ENCODE measurements around the gene STS.

Gene STS

GRCh38 chrX:7191681-7192110 is 44.2 kb downstream of the STS start:
- TF ChIP-seq, protein P1, sequence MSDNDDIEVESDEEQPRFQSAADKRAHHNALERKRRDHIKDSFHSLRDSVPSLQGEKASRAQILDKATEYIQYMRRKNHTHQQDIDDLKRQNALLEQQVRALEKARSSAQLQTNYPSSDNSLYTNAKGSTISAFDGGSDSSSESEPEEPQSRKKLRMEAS (IDR thresholded peaks at IDR 0.05), result no peak
- no peak for TF ChIP-seq ZBTB7A (IDR thresholded peaks at IDR 0.05; ENCODE audit: low read depth)
- no peak for TF ChIP-seq RAD21 (IDR thresholded peaks at IDR 0.05; ENCODE audit: low read depth)
- TF ChIP-seq CREB1 (IDR thresholded peaks at IDR 0.05; ENCODE audit: low read depth), result no peak
- no peak for TF ChIP-seq EP300 (IDR thresholded peaks at IDR 0.05; ENCODE audit: borderline replicate concordance)
- no peak for TF ChIP-seq NFIC (IDR thresholded peaks at IDR 0.05)
- TF ChIP-seq USF1 (IDR thresholded peaks at IDR 0.05), result no peak
- TF ChIP-seq CEBPB (IDR thresholded peaks at IDR 0.05), result no peak
- no peak for TF ChIP-seq TAF1 (IDR thresholded peaks at IDR 0.05; ENCODE audit: low read depth)
- TF ChIP-seq EGR1 (IDR thresholded peaks at IDR 0.05), result no peak
- TF ChIP-seq REST (IDR thresholded peaks at IDR 0.05; ENCODE audit: low read depth), result no peak
- TF ChIP-seq FOXM1 (IDR thresholded peaks at IDR 0.05; ENCODE audit: borderline replicate concordance, low read depth), result no peak
- no peak for TF ChIP-seq YY1 (IDR thresholded peaks at IDR 0.05; ENCODE audit: low read depth)

- TF ChIP-seq CREB1 (IDR thresholded peaks at IDR 0.05; ENCODE audit: low read depth) (no peak), YY1 (IDR thresholded peaks at IDR 0.05; ENCODE audit: low read depth) (no peak), EP300 (IDR thresholded peaks at IDR 0.05; ENCODE audit: borderline replicate concordance) (no peak), TAF1 (IDR thresholded peaks at IDR 0.05; ENCODE audit: low read depth) (no peak), RAD21 (IDR thresholded peaks at IDR 0.05; ENCODE audit: low read depth) (no peak), REST (IDR thresholded peaks at IDR 0.05; ENCODE audit: low read depth) (no peak), EGR1 (IDR thresholded peaks at IDR 0.05) (no peak), USF1 (IDR thresholded peaks at IDR 0.05) (no peak)
- TF ChIP-seq, protein P1 (IDR thresholded peaks at IDR 0.05), result no peak
Observed at GRCh38 chrX:7192871-7193270, 45.4 kb downstream of the STS start.

DNA sequence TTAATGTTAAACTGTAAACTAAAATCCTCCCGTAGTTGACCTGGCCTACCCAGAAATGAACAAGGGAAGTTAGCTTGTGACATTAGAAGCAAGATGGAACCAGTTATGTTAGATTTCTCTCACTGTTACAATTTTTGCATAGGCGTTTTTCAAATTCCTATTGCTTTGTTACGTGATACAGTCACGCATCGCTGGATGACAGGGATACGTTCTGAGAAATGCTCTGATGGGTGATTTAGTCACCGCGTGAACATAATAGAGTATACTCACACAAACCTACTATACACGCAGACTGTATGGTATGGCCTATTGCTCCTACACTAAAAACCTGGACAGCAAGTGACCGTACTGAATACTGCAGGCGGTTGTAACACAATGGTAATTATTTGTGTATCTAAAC is 47.1 kb downstream of the STS start:
- no peak for TF ChIP-seq TAF1 (IDR thresholded peaks at IDR 0.05; ENCODE audit: low read depth)
- no peak for TF ChIP-seq TCF12 (IDR thresholded peaks at IDR 0.05; ENCODE audit: low read depth)
- TF ChIP-seq, protein P1 (IDR thresholded peaks at IDR 0.05), result no peak
- no peak for TF ChIP-seq TEAD4 (IDR thresholded peaks at IDR 0.05)
- TF ChIP-seq NFIC (IDR thresholded peaks at IDR 0.05), result no peak
- no peak for TF ChIP-seq ZBTB7A (IDR thresholded peaks at IDR 0.05; ENCODE audit: low read depth)
- no peak for TF ChIP-seq REST (IDR thresholded peaks at IDR 0.05; ENCODE audit: low read depth)
- no peak for TF ChIP-seq CREB1 (IDR thresholded peaks at IDR 0.05; ENCODE audit: low read depth)
